H1 (cell line): ENCODE measurements around the gene BAK1. TPM values are rescaled to one million over a fixed set of nuclear protein-coding genes. Genes with fewer than 3 reads are reported as not detected.

ENCODE experiments used
- KDM5A ChIP-seq: fragments of 200-600 bp; IDR thresholded peaks from 2 replicates; pipeline ENCODE4 v1.7.1; 2012; ENCODE audit warnings: mild to moderate bottlenecking, low read length, inconsistent platforms, mixed read lengths
- polyA plus RNA-seq, 7 experiments: library from polyadenylated mRNA; depleted of rRNA in 3 of 7; stranded (reverse) in 5 of 7; unstranded in 2 of 7; fragments of >200 nt in 5 of 7; fragments of 200-250 nt in 2 of 7; gene quantifications; 1 replicate in 5 of 7; 2 replicates in 1 of 7; 4 replicates in 1 of 7; pipeline versions ENCODE4 v1.2.1 to v1.2.3, GENCODE V29; 2011 to 2013; ENCODE audit warnings: missing spikeins in 2 of 7, mixed read lengths in 2 of 7
- total RNA-seq: library from RNA; stranded (reverse); fragmentation: NEBNext Ultra II Directional; extraction: Animal tissue kit (Norgen Biotek cat#: 25700); gene quantifications from 2 replicates; pipeline ENCODE4 v1.2.1, GENCODE V29; 2021

BAK1 gene
- total and polyA plus RNA-seq, 2 of the 8 experiments (the other 6 are each of a cell fraction or from before 2014, with no cell fraction given) = 43.3 to 43.4 TPM

GRCh38 chr6:33551538-33551937 is 28.5 kb downstream of the BAK1 start (continued):
- TF ChIP-seq KDM5A = no peak
